Erythroblast (primary cell): ENCODE measurements around the gene COMMD9.

Experiments used
- DNase-seq, 2 experiments: peaks; one replicate each; lab custom pipeline; 2025; lab: John Stamatoyannopoulos, UW
- GATA1 ChIP-seq: IDR thresholded peaks from 2 replicates; pipeline ENCODE4 v1.6.1; 2011; ENCODE audit warnings: low read depth, mild to moderate bottlenecking, control low read depth, low read length, moderate library complexity
- POLR2A ChIP-seq: IDR thresholded peaks from 2 replicates; pipeline ENCODE4 v1.6.1; 2011; ENCODE audit warnings: mild to moderate bottlenecking, low read length

Gene COMMD9

GRCh38 chr11:36257351-36257750, 31.9 kb downstream of the COMMD9 start:
- no peak for DNase-seq

DNA sequence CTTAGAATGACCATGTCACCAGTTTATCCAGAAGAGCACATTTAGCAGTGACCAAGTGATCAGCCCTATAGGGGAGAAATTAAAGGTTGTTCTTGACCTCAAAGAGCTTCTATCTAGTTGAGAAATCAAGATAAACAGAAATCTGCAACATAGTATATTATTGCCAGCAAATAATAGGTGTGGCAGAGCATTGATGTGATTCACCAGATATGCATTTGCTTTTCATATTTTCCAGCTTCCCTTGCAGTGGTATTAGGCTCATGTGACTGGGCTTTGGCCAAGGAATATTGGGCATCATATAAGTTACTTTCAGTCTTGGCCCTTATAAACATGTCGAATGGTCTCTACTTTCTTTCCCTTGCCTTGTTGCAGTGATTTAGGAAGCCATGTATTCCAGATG, 34.5 kb downstream of the COMMD9 start:
- DNase-seq: no peak
- no peak for TF ChIP-seq POLR2A
- TF ChIP-seq GATA1: no peak

More at GRCh38 chr11:36257351-36257750, 31.9 kb downstream of the COMMD9 start:
- TF ChIP-seq POLR2A (no peak), GATA1 (no peak)

DNA sequence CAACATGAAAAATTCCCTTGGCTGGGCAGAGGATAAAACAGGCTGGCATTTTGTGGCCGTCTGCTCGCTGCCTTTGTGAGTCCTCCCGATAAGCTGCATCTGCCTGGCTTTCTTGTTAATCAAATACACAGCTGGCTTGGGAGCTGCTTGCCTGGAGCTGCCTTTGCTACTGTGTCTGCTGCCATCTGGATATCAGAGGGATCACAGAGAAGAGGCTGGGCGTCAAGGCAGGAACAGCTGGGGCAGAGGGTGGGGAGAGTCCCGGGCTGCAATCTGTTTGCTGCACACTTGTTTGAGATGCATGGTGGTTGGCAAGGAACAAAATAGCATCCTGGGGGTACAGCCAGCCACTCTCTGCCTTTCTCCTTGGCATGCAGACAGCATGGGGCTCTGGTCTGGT, 36.0 kb downstream of the COMMD9 start:
- TF ChIP-seq POLR2A: no peak
- no peak for TF ChIP-seq GATA1

DNA sequence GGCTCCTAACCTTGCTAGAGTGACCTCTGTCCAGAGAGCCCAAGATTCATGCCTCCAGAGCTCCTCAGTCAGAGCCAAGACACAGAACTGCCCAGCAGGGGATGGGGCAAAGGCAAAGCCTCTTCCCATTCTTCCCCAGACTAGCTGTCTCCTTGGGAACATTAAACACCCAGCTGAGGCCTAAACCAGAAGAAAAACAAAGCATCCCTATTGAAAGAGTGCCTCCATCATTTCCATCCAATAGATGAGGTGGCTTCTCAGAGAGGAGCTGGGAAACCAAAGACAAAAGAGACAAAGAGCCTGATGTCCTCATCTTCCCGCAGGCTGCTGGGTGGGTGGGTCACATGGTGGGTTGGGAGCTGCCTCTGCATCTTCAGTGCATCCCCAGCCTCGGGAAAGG, 37.4 kb downstream of the COMMD9 start:
- no peak for DNase-seq
- TF ChIP-seq GATA1: no peak
- TF ChIP-seq POLR2A: no peak

More for the DNA sequence above, 36.0 kb downstream of the COMMD9 start:
- DNase-seq: peak in 1 of 2 experiments; percentile 35

DNA sequence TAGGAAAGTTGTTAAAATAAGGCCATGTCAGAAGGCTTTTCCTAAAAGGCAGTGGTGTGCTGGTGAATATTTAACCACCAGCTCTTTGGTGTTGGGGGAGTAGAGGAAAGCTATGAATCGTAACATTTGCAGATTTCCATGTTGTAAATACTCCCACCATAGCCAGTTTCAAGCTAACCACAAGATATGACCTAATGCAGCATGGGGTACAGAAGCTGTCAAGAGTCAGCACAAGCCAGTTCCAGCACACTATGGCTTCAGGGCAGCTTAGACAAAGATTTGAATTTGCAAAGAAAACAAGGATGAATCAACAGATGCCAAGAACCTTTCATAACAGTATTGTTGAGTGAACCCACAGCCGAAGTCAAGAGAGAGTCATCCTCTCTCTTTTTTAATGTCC, 40.0 kb downstream of the COMMD9 start:
- TF ChIP-seq POLR2A: no peak
- no peak for TF ChIP-seq GATA1
- no peak for DNase-seq

GRCh38 chr11:36248436-36248835, 40.8 kb downstream of the COMMD9 start:
- TF ChIP-seq POLR2A (no peak), GATA1 (no peak)
- DNase-seq: no peak

- no peak for DNase-seq
- TF ChIP-seq POLR2A (no peak), GATA1 (no peak)
Observed at GRCh38 chr11:36247493-36247892, 41.7 kb downstream of the COMMD9 start.

DNA sequence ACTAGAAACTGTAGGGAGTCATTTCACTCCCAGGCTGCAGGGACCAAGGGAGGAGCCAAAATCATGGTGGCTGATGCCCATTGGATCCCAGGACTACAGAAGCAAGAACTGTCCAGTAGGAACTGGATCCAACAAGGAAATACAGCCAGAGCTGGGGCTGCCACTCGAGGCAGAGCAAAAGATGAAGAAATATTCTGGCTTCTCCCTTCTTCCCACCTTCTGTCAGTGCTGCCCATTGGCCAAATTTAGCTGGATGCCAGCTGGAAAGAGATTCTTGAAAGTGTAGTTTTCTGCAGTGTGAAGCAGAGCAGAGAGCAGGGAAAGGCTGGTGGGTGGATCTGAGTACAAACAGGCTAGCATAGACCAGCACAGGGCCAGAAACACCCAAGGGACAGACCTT, 45.6 kb downstream of the COMMD9 start:
- TF ChIP-seq POLR2A: no peak
- no peak for TF ChIP-seq GATA1
- no peak for DNase-seq

GRCh38 chr11:36241497-36241896, 47.7 kb downstream of the COMMD9 start:
- no peak for DNase-seq
- TF ChIP-seq POLR2A: no peak
- no peak for TF ChIP-seq GATA1

- TF ChIP-seq POLR2A (no peak), GATA1 (no peak)
- no peak for DNase-seq
Observed at GRCh38 chr11:36240801-36241200, 48.4 kb downstream of the COMMD9 start.

DNA sequence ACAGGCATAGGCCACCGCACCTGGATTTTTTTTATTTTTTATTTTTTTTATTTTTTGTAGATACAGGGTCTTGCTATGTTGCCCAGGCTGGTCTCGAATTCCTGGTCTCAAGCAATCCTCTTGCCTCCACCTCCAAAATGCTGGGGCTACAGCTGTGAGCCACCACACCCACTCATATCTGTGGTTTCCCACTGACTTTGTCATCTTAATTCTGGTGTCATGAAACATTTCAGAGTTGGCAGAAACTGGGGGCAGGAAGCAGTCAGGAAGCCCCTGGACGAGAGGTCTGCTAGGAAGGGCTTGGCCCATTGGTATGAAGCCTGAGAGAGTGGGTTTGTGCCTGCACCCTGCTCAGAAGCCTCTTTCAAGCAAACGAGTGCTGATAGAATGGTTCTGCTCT, 49.1 kb downstream of the COMMD9 start:
- TF ChIP-seq POLR2A: no peak
- no peak for DNase-seq

DNA sequence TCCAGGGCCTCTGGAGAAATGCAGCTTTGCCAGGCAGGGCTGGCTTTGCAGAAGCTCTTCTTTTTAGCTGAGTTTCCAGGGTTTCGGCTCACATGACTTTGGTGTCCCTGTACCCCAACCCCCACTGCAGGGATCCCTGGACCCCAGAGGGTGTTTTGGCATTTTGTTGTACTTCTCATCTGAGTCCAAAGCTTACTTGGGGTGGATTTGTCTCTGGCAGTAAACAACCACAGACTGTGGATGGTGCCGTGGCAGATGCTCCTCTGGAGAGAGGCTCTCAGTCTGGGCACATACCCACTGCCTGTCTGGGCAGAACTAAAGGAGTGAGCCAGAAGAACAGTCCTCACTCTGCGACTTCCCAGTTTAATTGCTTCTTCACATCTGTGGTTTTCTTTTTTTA, 49.6 kb downstream of the COMMD9 start:
- DNase-seq: no peak
- TF ChIP-seq POLR2A (no peak), GATA1 (no peak)

- TF ChIP-seq GATA1 (no peak), POLR2A (no peak)
- DNase-seq: no peak
Observed at GRCh38 chr11:36238881-36239280, 50.3 kb downstream of the COMMD9 start.

DNA sequence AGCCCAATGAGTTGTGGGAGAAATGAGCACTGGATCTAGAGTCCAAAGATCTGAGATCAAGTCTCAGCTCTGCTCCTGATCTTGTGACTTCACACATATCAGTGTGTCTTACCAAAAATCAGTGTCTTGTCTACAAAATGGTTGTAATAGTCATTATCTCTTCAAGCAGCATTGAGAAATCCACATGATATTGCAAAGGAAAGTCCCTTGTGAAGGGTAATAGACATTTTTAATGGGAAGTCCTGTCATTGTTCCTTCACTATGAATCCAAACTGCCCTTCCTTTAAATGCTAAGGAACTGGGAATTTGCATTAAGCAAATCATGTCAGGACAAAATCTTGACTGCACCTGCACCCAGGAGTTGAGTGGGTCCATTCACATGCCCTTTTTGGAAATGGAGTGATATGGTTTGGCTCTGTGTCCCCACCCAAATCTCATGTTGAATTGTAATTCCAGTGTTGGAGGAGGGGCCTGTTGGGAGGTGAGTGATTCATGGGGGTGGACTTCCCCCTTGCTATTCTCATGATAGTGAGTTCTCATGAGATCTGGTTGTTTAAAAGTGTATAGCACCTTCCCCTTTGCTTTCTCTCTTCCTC, 51.1 kb downstream of the COMMD9 start:
- no peak for DNase-seq
- TF ChIP-seq POLR2A (no peak), GATA1 (no peak)

DNA sequence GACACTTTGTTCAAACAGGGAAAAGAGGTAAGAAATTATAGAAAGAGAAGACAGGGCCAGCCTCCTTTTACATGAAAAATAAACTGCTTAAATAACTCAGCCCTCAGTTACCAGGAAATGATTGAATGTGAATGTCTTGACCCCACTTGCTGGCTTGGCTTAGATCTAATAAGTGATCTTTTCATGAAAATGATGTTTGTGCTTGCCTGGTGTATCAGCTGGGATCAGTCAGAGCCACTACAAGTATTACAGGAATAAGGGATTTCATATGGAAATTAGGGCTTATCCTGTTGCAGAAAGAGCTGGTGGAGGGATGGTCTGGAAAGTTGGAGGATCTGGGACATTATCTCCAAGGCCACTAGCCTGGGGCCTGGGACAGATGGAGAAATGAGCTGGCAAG, 51.8 kb downstream of the COMMD9 start:
- TF ChIP-seq GATA1: no peak
- no peak for TF ChIP-seq POLR2A
- no peak for DNase-seq
